NCI-H1417 (cell line): ENCODE measurements around the gene RREB1.
A peak's percentile ranks its signal among the peaks of the same experiment; 100 is the strongest.

ENCODE experiments used
- DNase-seq, 3 experiments: peaks; one replicate each; lab custom pipeline; 2025; lab: John Stamatoyannopoulos, UW

The RREB1 gene, protein sequence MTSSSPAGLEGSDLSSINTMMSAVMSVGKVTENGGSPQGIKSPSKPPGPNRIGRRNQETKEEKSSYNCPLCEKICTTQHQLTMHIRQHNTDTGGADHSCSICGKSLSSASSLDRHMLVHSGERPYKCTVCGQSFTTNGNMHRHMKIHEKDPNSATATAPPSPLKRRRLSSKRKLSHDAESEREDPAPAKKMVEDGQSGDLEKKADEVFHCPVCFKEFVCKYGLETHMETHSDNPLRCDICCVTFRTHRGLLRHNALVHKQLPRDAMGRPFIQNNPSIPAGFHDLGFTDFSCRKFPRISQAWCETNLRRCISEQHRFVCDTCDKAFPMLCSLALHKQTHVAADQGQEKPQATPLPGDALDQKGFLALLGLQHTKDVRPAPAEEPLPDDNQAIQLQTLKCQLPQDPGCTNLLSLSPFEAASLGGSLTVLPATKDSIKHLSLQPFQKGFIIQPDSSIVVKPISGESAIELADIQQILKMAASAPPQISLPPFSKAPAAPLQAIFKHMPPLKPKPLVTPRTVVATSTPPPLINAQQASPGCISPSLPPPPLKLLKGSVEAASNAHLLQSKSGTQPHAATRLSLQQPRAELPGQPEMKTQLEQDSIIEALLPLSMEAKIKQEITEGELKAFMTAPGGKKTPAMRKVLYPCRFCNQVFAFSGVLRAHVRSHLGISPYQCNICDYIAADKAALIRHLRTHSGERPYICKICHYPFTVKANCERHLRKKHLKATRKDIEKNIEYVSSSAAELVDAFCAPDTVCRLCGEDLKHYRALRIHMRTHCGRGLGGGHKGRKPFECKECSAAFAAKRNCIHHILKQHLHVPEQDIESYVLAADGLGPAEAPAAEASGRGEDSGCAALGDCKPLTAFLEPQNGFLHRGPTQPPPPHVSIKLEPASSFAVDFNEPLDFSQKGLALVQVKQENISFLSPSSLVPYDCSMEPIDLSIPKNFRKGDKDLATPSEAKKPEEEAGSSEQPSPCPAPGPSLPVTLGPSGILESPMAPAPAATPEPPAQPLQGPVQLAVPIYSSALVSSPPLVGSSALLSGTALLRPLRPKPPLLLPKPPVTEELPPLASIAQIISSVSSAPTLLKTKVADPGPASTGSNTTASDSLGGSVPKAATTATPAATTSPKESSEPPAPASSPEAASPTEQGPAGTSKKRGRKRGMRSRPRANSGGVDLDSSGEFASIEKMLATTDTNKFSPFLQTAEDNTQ (N-terminal part only)

GRCh38 chr6:7107578-7108195, at the start of gene RREB1:
Gene RREB1 (plus strand): TSS chr6:7107961. CDS start chr6:7181912, 73,951 bp downstream.
- peak; percentile 52 to 71 (median 70) for DNase-seq

- DNase-seq: no peak
Measured at GRCh38 chr6:7058250-7058923, 49.4 kb upstream of the RREB1 start.

DNA sequence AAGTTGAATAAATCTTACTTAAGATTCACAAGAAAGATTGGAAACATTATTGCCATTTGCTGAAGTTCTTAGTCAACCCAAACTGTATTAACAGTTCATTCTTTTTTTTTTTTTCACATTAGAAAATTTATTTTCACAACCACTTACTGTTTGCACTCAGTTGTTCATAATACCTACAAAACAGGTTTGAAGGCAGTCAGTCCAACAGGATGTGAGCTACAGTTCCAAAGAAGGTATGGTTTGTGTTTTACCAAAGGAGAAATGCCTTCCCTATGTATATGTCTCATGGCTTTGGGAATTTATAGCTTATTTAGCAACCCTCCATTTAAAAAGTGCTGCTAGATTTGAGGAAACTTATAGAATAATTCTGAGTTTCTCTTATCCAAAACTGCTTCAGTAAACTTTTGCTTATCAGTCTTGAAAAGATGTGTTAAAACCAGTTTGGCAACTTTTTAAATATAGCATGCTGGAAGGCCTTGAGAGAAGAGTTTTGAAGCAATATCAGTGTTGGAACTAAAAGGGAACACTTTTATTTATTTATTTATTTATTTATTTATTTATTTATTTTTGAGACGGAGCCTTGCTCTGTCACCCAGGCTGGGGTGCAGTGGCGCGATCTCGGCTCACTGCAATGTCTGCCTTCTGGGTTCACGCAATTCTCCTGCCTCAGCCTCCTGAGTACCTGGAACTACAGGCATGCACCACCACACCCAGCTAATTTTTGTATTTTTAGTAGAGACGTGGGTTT, 46.8 kb upstream of the RREB1 start:
- peak in 1 of 3 experiments; percentile 45 for DNase-seq

GRCh38 chr6:7062451-7063162, 45.2 kb upstream of the RREB1 start:
- peak in 1 of 3 experiments; percentile 45 for DNase-seq

DNA sequence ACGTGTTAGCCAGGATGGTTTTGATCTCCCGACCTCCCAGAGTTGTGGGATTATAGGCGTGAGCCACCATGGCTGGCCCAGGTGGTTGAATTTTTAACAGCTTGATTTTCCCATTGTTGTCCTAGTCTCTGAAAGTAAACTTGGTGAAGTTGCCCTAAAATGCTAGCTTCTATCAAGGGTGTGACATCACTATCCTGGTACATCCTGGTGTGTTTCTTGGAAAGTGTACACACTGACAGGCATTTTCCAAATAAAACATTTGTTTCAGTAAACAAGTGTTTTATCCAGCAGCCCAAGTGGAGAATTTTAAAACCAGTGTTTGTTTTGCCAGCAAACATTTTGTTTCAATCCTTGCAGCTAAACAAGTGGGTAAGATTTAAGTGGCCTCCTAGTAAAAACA, 40.5 kb upstream of the RREB1 start:
- DNase-seq: no peak

GRCh38 chr6:7071405-7071804, 36.4 kb upstream of the RREB1 start:
- DNase-seq: no peak

DNA sequence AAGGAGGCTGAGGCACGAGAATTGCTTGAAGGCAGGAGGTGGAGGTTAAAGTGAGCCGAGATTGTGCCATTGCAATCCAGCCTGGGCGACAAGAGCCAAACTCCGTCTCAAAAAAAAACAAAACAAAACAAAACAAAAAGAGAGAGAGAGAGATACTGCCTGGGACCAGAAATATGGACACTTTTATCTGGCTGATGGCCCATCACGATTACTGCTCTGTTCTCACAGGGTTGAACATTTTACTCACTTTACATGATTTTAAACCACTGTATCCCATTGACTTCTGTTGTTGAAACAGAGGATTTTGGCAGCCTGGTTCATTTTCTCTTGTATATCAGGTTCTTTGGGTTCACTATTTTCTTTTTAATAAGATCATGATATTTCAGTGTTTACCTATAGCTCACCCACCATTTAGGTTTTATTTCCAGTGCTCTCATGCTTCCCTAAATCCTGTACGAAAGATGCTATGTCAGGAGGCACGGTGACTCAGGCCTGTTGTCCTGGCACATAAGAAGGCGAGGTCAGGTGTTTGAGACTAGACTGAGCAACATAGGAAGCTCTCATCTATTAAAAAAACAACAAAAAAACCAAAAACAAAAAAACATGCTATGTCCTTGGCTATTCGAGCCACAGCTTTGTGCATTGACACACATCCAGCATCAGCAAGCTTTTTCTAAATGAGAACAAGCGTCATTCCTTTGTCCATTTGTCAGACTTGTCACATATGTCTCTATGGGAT, 34.5 kb upstream of the RREB1 start:
- DNase-seq: no peak

DNA sequence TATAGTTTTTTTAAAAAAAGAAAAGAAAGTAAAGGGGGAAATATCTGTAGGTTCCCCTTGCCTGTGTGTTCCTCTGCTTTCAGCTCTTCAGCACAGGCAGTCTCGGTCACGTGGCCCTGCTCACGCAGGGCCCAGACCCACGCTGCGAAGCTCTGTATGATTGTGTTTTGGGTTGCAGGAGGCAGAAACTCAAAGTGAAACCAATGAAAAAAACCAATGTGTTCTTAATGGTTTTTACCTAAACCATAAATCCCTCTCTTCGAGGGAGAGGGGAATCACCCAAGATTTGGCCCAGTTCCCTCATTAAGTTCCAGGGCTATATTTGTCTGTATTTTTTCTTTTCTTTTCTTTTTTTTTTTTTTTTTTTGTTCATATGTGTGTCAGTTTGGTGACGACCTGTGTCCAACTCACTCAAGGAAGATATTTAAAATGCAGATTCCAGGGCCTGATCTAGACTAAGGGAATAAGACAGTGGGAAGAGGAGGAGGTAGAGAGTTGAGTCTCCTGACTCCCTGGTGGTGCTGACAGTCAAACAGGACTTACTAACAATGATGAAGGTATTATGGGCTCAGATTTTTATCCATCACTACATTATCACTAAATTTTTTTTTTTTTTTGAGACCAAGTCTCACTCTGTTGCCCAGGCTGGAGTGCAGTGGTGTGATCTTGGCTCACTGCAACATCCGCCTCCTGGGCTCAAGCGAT, 33.8 kb upstream of the RREB1 start:
- no peak for DNase-seq

DNA sequence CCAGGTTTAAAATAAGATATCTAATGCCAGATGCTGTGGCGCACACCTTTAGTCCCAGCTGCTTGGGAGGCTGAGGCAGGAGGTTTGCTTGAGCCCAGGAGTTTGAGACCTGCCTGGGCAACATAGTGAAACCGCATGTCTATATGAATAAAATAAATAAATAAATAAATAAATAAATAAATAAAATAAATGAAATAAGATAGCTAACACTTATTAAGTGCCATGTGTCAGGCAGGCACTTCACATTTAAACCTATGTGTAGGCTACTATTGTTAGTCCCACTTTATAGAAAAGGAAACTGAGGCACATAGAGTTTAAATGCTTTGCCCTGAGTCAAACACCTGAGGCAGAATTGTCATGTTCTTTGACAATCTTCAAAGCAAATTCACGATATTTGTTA, 32.9 kb upstream of the RREB1 start:
- no peak for DNase-seq

GRCh38 chr6:7075341-7076000, 32.3 kb upstream of the RREB1 start:
- no peak for DNase-seq

DNA sequence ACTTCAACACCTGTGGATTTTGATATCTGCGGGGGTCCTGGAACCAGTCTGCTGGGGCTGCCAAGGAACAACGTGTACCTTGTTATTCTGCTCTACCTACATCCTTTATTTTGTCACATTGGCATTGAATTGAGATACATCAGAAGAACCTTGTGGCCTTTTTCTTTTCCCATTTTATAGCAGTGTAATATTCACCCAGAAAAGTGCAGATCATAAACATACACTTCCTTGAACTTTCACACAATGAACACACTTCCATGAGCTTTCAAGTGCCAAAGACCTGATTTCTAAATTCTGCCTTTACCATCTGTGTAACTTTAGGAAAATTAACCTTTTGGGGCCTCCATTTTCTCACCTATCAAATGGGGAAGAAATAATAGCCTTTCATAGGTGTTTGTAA, 29.9 kb upstream of the RREB1 start:
- DNase-seq: no peak

- DNase-seq: no peak
Measured at GRCh38 chr6:7078856-7079255, 28.9 kb upstream of the RREB1 start.

DNA sequence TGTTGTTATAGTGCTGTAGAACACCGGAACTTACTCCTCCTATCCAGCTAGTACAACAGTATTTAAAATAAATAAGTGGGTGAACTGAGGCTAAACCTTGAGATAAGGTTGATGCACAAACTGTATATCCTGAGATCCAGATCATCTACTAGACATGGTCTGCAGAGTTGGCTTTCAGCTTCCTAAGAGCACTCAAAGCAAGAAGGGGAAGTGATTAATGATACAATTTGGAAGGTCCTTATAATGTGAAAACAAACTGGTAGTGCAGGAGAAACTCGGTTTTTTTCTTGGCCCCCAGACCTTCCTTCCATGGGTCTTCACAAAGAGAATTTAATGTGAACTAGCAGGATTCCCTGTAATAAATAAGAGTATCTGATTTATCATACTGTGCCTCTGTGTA, 27.4 kb upstream of the RREB1 start:
- no peak for DNase-seq

DNA sequence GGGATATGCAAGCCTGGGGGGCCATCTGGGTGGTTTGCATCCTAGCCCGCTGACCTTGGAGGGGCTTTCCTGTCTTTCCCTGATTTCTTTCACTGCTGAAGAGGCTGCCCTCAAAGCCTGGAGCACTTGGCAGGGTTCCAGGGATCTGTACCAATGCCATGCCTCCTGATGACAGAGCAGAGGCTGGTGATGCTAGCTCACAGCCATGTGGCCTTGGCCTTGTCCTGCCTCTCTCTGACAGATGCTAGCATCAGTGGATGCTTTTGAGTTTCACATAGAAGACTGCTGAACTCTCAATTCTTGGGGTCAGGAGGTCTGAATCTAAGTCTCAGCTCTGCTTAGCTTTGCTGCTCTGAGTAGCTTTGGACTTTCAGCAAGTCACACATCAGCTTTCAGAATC, 21.9 kb upstream of the RREB1 start:
- peak; percentile 13 to 63 (median 28) for DNase-seq

- no peak for DNase-seq
Measured at GRCh38 chr6:7086488-7086887, 21.3 kb upstream of the RREB1 start.

- no peak for DNase-seq
Measured at GRCh38 chr6:7087066-7087465, 20.7 kb upstream of the RREB1 start.

GRCh38 chr6:7087491-7087979, 20.2 kb upstream of the RREB1 start:
- DNase-seq: no peak
